HG03521 (cell line): ENCODE results near the gene PROC.

ENCODE experiments used
- ATAC-seq: cut with Tn5 transposase; IDR thresholded peaks from one replicate; pipeline ENCODE4 v1.9.1; 2021; ENCODE audit warnings: mild to moderate bottlenecking, moderate library complexity; ENCODE audit not compliant: unreplicated experiment

PROC gene

DNA sequence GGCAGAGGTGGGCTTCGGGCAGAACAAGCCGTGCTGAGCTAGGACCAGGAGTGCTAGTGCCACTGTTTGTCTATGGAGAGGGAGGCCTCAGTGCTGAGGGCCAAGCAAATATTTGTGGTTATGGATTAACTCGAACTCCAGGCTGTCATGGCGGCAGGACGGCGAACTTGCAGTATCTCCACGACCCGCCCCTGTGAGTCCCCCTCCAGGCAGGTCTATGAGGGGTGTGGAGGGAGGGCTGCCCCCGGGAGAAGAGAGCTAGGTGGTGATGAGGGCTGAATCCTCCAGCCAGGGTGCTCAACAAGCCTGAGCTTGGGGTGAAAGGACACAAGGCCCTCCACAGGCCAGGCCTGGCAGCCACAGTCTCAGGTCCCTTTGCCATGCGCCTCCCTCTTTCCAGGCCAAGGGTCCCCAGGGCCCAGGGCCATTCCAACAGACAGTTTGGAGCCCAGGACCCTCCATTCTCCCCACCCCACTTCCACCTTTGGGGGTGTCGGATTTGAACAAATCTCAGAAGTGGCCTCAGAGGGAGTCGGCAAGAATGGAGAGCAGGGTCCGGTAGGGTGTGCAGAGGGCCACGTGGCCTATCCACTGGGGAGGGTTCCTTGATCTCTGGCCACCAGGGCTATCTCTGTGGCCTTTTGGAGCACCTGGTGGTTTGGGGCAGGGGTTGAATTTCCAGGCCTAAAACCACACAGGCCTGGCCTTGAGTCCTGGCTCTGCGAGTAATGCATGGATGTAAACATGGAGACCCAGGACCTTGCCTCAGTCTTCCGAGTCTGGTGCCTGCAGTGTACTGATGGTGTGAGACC is at the start of gene PROC:
TSS of gene PROC (plus strand) at position 128 of the 812 bp plus-strand sequence. CDS start 1,516 bp downstream, outside the sequence.
- no peak for ATAC-seq

DNA sequence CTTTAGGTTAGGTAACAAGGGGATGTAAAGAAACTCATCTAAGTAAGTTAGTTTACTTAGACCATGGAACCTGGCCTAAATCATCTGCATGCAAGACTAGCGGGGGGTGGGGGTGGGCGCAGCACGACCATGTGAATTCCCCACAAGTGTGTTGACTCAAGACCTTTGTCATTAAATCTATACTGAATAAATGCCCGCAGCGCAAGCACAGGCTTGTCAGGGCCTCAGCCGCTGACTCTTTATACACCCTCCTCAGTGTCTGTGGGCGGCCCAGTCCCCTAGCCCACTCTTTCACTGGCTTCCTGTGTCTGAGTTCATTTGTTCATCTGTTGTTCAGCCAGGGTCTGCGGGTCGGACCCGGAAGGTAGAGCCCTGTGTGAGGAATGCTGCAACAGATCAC is 48.2 kb upstream of the PROC start:
- no peak for ATAC-seq

DNA sequence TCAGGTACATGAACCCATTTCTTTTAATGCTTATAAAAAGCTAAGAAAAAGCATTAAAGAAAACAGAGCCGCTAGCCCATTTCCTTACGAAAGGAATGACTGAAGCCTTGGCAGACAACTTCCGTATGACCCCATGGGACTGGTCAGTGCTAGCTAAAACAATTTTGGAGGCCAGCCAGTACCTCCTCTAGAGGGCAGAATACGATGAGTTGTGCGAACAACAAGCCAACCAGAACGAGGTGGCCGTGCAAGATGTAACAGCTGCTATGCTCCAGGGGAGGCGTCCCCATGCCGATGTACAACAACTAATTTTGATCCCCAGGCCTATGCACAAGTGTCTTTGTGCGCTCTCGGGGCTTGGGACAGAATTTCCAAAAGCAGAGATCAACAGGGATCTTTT is 47.2 kb upstream of the PROC start:
- no peak for ATAC-seq

DNA sequence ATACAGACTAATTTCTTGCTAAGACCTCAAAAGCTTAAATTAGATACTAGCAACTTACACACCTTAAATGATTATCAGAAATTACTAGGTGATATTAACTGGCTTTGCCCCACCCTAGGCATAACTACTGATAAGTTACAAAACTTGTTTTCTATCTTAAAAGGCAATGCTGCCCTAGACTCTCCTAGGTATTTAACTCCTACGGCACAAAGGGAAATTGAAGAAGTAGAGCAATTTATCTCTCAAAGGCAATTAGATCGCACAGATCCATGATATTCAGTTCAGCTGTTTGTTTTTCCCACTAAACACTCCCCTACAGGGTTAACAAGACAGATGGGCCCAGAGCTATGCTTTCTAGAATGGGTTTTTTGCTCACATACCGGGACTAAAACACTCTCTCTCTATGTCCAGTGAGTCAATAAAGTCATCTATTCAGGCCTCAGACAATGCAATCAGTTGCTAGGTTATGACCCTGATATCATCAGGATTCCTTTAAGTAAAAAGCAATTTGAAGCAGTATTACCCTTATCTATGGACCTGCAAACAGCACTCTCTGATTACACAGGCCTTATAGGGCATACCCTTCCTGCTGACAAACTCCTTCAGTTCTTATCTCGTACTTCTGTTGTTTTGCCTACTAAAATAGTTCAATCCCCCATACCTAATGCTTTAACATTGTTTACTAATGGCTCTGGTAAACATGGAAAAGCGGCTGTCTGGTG is 44.7 kb upstream of the PROC start:
- ATAC-seq, result no peak

DNA sequence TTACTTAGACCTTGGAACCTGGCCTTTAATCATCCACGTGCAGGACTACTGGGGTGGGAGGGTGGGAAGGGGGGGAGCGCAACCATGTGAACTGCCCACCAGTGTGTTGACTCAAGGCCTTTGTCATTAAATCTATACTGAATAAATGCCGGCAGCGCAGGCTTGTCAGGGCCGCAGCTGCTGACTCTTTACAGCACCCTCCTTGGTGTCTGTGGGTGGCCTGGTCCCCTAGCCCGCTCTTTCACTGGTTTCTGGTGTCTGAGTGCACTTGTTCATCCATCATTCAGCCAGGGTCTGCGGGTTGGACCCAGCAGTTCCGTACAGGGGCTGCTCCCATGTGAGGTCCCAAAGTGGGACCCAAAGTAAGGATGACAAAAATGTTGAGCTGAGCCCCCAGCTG is 42.0 kb upstream of the PROC start:
- ATAC-seq, result no peak

DNA sequence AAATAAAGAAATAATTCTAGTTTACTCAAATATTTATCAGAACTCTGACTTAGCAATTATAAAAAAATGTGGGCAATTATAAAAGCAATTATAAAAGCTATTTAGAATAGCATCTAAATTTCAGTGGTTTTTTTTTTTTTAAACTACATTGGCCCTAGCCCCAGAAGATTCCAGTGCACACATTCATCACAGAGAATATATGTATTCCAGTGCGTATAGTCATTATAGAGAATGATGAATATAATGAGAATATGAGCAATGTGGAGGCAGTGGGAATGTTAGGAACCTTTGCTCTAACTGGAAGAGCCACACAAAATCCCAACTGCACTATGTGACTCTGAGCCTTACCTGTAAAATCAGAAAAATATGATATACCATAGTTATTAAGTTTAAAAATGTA is 41.0 kb upstream of the PROC start:
- no peak for ATAC-seq

DNA sequence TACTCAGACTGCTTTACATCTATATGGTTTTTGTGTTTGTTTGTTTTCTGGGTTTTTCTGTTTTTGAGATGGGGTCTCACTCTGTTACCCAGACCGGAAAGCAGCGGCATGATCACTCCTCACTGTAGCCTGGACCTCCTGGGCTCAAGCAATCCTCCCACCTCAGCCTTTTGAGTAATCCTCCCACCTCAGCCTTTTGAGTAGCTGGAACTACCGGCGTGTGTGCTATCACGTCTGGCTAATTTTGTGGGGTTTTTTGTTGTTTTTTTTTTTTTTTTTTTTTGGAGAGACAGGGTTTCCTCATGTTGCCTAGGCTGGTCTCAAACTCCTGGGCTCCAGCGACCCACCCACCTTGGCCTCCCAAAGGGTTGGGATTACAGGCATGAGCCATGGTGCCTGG is 39.5 kb upstream of the PROC start:
- ATAC-seq, result no peak

DNA sequence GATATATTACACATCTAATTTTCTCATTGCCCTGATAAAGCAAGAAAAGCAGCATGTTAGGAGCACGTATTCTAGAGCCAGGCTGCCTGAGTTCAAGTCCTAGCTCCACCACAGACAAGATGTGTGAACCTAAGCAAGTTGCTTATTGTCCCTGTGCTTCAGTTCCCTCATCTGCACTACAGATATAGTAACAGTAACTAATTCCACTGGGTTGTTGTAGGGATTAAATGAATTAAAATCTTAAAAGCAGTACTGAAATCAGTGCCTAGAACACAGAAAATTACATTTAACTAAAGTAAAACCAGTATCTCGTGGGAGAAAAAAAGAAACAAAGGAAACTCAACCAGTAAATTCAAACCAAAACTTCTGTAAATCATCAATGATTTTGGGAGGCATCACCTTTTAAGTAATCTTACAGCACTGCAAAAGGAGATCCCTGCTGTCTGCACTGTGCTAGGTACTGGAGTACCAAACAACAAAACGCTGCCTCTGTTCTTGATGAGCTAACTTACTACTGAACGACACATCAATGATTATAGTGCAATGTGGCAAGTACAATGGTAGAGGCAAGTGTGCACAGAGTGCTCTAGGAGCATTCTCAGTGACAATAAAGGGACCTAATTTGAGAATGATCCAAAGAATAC is 38.4 kb upstream of the PROC start:
- no peak for ATAC-seq

DNA sequence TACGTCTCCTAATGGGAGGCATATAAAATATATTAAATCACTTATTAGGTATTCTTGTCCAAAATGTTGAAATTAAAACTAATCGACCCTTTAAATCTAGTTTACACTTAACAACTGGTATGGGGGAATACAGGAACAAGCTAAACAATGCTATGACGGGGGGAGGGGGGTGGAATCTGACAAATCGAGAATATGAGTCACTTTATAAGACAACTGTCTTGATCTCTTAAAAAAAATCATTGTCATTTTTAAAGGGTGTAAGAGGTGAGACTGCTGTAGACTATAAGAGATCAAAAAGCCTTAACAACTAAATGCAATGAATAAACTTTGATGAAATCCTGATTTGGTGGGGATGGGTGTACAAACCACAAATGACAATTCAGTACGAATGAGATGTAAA is 36.5 kb upstream of the PROC start:
- no peak for ATAC-seq

DNA sequence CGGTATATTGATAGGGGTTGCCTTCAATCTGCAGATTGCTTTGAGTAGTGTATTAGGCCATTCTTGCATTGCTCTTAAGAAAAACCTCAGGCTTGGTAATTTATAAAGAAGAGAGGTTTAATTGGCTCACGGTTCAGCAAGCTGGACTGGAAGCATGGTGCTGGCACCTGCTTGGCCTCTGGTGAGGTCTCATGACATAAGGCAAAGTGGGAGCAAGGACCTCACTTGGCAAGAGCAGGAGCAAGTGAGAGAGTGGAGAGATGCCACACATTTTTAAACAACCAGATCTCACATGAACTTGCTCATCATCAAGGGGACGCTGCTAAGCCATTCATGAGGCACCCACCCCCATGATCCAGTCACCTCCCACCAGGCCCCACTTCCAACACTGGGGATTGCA is 35.4 kb upstream of the PROC start:
- ATAC-seq, result no peak

DNA sequence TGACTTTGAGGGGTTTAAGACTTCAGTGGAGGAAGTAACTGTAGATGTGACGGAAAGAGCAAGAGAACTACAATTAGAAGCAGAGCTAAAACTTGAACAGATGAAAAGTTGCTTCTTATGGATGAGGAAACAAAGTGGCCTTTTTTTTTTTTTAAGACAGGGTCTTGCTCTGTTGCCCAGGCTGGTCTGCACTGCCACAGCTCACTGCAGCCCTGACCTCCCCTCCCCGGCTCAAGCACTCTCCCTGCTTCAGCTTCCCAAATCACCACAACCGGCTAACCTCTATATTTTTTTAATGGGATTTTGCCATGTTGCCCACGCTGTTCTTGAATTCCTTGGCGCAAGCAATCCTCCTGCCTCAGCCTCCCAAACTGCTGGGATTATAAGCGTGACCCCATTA is 33.7 kb upstream of the PROC start:
- ATAC-seq, result no peak

DNA sequence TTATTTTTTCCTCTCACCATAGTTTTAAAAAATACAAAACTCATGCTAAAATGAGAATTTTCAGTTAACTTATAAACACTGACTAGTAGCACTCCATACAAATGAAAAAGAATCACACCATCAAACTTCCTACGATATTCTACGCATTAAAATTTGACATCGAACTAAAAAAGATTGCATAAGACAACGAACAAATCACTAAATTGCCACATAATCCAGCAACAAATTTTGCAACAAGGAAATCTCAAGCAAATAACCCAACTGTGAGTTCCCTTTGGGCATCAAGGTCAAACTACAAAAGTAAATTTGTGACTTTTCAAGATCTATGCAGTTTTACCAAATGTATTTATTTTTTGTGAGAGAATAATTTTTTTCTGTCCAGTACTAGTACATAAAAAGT is 32.0 kb upstream of the PROC start:
- ATAC-seq, result no peak

DNA sequence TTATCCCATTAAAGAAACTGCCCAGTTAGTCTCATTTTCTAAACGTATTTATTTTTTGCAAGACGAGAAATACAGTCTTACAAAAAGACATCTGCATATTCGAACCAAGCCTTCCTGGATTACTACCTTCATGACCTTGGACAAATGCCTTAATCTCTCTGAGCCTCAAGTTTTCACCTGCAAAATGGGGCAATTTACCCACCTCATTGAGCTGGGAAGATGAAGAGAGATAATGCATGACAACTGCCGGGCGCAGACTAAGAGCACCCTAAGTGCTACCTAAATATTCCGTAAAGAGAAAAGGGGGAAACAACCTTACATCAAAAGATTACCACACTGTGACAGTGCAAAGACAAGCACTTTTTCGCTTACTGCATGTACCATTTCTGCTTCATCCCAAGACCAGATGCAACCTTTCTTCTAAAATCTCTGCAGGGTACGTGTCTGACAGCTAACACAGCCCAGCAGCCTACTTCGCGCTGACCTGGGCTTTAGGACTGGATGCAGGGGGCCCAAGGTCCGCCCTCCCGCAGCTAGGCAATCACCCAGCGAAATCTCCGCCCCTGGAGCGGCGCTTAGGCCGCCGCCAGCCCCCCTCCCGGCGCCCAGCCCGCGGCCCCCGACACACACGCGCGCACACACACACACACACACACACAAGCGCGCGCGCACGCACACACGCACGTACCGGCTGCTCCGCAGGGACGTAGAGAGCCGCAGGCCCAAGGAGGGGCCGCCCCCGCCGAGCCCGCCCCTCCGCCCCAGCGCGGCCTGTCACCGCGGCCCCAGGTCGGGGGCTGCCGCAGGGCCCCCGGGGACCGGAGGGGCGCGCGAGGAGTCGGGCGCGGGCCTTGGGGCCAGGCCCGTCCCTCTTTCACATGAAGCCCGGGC is 31.2 kb upstream of the PROC start:
- ATAC-seq, result peak; percentile 58

DNA sequence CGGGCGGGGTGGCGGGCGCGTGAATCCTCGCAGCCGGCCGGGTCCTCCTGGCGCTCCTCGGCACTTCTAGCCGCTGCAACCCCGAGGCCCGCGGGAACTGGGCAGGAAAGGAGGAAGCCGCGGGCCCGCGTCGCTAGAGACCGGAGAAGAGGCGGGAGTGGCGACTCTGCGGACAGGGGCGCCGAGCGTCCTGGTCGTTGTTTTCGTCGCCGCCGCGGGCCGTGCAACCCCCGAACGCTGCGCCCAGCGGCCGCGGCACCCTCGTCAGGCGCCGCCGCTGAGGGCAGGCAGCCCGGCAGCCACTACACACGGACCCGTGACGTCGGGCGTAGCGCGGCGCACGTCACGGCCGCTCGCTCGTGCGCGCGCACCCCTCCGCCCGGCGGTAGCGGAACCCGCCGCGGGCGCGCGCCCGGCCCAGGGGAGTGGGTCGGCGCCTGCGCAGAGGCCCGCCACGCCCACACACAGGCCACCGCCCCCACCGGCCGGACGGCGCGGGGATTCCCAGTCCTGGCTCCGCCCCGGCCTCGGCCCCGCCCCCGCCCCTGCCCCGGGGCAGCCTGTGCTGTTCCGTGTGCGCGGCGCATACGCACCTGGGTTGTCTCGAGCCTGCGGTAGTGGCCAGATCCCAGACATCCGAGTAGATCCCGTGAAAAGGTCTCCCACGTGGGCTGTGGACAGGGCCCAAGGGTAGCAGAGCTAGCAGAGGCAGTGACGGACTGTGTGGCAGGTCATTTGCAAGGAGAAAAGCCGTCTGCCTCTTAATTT is 30.4 kb upstream of the PROC start, which contains the start of gene MAP3K2:
TSS of gene MAP3K2 (minus strand) at position 321 of the 768 bp plus-strand sequence. CDS start 44,846 bp downstream, outside the sequence.
- peak; percentile 74 for ATAC-seq

DNA sequence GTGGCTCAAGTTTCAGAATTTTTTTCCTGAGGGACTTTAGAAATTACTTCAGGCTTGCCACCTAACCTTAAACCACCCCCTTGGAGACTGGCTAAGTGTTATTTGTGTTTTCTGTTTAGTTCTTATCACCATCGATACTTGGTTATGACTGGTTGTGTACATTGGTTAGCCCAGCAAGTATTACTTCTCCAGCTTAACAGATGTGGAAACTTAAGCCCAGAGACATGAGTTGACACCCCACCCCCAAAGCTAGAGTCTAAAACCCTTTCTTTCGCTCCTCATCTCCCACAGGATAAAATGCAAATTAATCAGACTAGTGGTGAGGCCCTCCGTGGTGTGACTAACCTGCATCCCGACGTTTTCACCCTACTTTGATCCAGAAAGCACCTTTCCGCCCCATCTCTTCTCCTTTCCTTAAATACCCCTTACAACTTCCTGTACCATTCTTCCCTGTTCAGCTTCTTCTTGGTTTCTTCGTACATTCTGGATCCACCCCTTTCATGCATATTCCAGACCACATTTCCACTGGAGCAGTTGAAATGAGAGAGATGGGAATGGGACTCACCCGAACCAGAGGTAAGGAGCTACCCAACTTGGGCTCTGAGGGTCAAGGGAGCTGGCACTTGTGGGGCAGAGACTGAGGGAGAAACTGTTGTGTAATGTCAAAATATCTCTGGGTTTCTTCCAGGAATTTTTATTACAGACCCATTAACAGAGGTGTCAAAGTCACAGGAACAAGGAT is 29.6 kb upstream of the PROC start:
- ATAC-seq, result peak; percentile 10

DNA sequence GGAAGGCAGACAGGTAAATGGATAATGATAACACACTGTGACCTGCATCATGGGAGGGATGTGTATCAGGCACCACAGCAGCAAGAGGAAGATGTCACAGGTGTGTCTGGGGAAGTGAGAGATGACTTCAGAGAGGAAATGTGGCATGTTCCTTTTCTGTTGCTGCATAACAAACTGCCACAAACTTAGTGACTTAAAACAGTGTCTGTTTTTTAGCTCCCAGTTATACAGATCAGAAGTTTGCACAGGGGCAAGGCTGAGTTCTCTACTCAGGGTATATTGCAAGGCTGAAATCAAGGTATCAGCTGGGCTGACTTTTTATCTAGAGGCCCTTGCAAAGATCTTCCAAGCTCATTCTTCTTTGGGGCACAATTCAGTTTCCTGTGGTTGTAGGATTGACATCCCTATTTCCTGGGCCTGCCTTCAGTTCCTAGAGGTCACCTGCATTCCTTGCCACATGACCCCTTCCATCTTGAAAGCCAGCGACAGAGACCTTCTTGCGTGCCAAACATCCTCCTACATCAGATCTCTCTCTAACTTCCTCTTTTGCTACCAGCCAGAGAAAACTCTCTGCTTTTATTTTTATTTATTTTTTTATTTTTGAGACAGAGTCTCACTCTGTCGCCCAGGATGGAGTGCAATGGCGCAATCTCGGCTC is 28.3 kb upstream of the PROC start:
- no peak for ATAC-seq

DNA sequence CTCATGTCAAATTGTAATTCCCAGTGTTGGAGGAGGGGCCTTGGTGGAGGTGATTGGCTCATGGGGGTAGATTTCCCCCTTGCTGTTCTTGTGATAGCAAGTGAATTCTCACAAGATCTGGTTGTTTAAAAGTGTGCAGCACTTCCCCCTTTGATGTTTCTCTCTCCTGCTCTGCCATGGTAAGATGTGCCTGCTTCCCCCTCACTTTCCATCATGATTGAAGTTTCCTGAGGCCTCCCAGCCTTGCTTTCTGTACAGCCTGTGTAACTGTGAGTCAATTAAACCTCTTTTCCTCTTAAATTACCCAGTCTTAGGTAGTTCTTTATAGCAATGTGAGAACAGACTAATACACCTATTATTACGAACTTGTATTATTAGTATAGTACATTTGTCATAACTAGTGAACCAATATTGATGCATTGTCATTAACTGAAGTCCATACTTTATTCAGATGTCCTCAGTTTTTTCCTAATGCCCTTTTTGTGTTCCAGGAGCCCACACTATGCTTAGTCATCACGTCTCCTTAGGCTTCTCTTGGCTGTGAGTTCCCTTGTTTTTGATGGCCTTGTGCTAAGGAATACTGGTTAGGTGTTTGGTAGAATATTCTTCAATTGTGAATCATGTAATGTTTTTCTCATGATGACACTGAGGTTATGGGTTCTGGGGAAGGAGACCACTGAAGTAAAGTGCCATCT is 25.9 kb upstream of the PROC start:
- ATAC-seq, result no peak
